BLaER1 (cell line): ENCODE results near the gene GAS7.

ENCODE experiments used
- H3K27ac ChIP-seq: shearing (Covaris generic); formaldehyde crosslinking; 2 replicates; pipeline ENCODE4 v1.8.1; 2022
- H3K27me3 ChIP-seq: shearing (Covaris generic); formaldehyde crosslinking; 2 replicates; pipeline ENCODE4 v1.8.1; 2022
- H3K36me3 ChIP-seq: shearing (Covaris generic); formaldehyde crosslinking; 2 replicates; pipeline ENCODE4 v1.8.1; 2022
- H3K4me1 ChIP-seq: shearing (Covaris generic); formaldehyde crosslinking; 2 replicates; pipeline ENCODE4 v1.8.1; 2022
- H3K4me2 ChIP-seq: shearing (Covaris generic); formaldehyde crosslinking; 2 replicates; pipeline ENCODE4 v1.8.1; 2022
- H3K4me3 ChIP-seq: shearing (Covaris generic); formaldehyde crosslinking; 2 replicates; pipeline ENCODE4 v1.8.1; 2022
- H3K9ac ChIP-seq: shearing (Covaris generic); formaldehyde crosslinking; 2 replicates; pipeline ENCODE4 v1.8.1; 2022
- H3K9me3 ChIP-seq: shearing (Covaris generic); formaldehyde crosslinking; 2 replicates; pipeline ENCODE4 v1.8.1; 2022
- H4K20me1 ChIP-seq: shearing (Covaris generic); formaldehyde crosslinking; 2 replicates; pipeline ENCODE4 v1.8.1; 2022
- Cebpa-rat ChIP-seq: shearing (Covaris generic); IDR thresholded peaks from 2 replicates; pipeline ENCODE4 v1.8.1; 2022

Gene GAS7

GRCh38 chr17:10041916-10042588 lies 156.4 kb downstream of the GAS7 start:
- Histone ChIP-seq H3K27ac (peak overlapping the region; percentile 91), H3K27me3 (no peaks in the 10 kb centered on the region), H3K36me3 (peaks cover 12% of the 10 kb centered on the region; the same call in 1 of the 2 replicates), H3K4me1 (peaks cover 99% of the 10 kb centered on the region), H3K9ac (peak overlapping the region; percentile 70), H3K4me2 (peak overlapping the region; percentile 87), H4K20me1 (peaks cover 4% of the 10 kb centered on the region; the same call in 1 of the 2 replicates), H3K4me3 (peak overlapping the region; percentile 45; the same call in 1 of the 2 replicates), H3K9me3 (no peaks in the 10 kb centered on the region)
- TF ChIP-seq Cebpa-rat = 0 out of 2 replicates have a peak, but pooled peaks have one; percentile 8

GRCh38 chr17:10041287-10041612 lies 157.2 kb downstream of the GAS7 start:
- no peak for TF ChIP-seq Cebpa-rat
- H3K9ac ChIP-seq = no peak overlapping the region; the same call in 1 of the 2 replicates
- H3K4me1 ChIP-seq = peaks cover 99% of the 10 kb centered on the region
- peak overlapping the region; percentile 91 for H3K27ac ChIP-seq
- H3K36me3 ChIP-seq = peaks cover 12% of the 10 kb centered on the region; the same call in 1 of the 2 replicates
- H3K4me3 ChIP-seq = no peak overlapping the region
- H3K9me3 ChIP-seq = no peaks in the 10 kb centered on the region
- H3K27me3 ChIP-seq = no peaks in the 10 kb centered on the region
- H4K20me1 ChIP-seq = no peaks in the 10 kb centered on the region
- H3K4me2 ChIP-seq = peak overlapping the region; percentile 87

- H3K4me2 ChIP-seq = peak overlapping the region; percentile 87
- H3K27me3 ChIP-seq = no peaks in the 10 kb centered on the region
- H3K36me3 ChIP-seq = peaks cover 13% of the 10 kb centered on the region; the same call in 1 of the 2 replicates
- H3K4me3 ChIP-seq = no peak overlapping the region
- no peaks in the 10 kb centered on the region for H3K9me3 ChIP-seq
- peak overlapping the region; percentile 48; the same call in 1 of the 2 replicates for H3K9ac ChIP-seq
- no peaks in the 10 kb centered on the region for H4K20me1 ChIP-seq
- no peak for TF ChIP-seq Cebpa-rat
- H3K4me1 ChIP-seq = peaks cover 99% of the 10 kb centered on the region
- peak overlapping the region; percentile 95 for H3K27ac ChIP-seq
These were observed 161.8 kb downstream of the GAS7 start for GRCh38 chr17:10036511-10037061.

GRCh38 chr17:10035885-10036284 lies 162.5 kb downstream of the GAS7 start:
- no peak overlapping the region for H3K4me3 ChIP-seq
- TF ChIP-seq Cebpa-rat = no peak
- no peaks in the 10 kb centered on the region for H3K9me3 ChIP-seq
- peak overlapping the region; percentile 87 for H3K4me2 ChIP-seq
- H3K27ac ChIP-seq = peak overlapping the region; percentile 95
- H3K4me1 ChIP-seq = peaks cover 99% of the 10 kb centered on the region
- peaks cover 20% of the 10 kb centered on the region for H3K36me3 ChIP-seq
- H4K20me1 ChIP-seq = no peaks in the 10 kb centered on the region
- H3K9ac ChIP-seq = no peak overlapping the region
- no peaks in the 10 kb centered on the region for H3K27me3 ChIP-seq

GRCh38 chr17:10034719-10035475 lies 163.5 kb downstream of the GAS7 start:
- H4K20me1 ChIP-seq = no peaks in the 10 kb centered on the region
- peak overlapping the region; percentile 87 for H3K4me2 ChIP-seq
- H3K9ac ChIP-seq = peak overlapping the region; percentile 83
- H3K4me3 ChIP-seq = no peak overlapping the region; the same call in 1 of the 2 replicates
- peaks cover 99% of the 10 kb centered on the region for H3K4me1 ChIP-seq
- peak overlapping the region; percentile 95 for H3K27ac ChIP-seq
- H3K27me3 ChIP-seq = no peaks in the 10 kb centered on the region
- peaks cover 30% of the 10 kb centered on the region for H3K36me3 ChIP-seq
- no peaks in the 10 kb centered on the region for H3K9me3 ChIP-seq
- TF ChIP-seq Cebpa-rat = no peak

- Histone ChIP-seq H3K9me3 (no peaks in the 10 kb centered on the region), H3K4me3 (peak overlapping the region; percentile 54), H3K4me2 (peak overlapping the region; percentile 87), H4K20me1 (no peaks in the 10 kb centered on the region), H3K27me3 (no peaks in the 10 kb centered on the region), H3K27ac (peak overlapping the region; percentile 95), H3K4me1 (peaks cover 96% of the 10 kb centered on the region), H3K9ac (peak overlapping the region; percentile 83), H3K36me3 (peaks cover 23% of the 10 kb centered on the region)
- TF ChIP-seq Cebpa-rat = peak; percentile 98
These were observed 164.4 kb downstream of the GAS7 start for GRCh38 chr17:10033959-10034358.

- peak overlapping the region; percentile 54 for H3K4me3 ChIP-seq
- H3K36me3 ChIP-seq = peaks cover 19% of the 10 kb centered on the region
- H3K4me1 ChIP-seq = peaks cover 98% of the 10 kb centered on the region
- H3K9me3 ChIP-seq = no peaks in the 10 kb centered on the region
- no peak for TF ChIP-seq Cebpa-rat
- H3K27me3 ChIP-seq = no peaks in the 10 kb centered on the region
- peak overlapping the region; percentile 87 for H3K4me2 ChIP-seq
- H4K20me1 ChIP-seq = no peaks in the 10 kb centered on the region
- H3K27ac ChIP-seq = peak overlapping the region; percentile 95
- H3K9ac ChIP-seq = peak overlapping the region; percentile 83
These were observed 165.0 kb downstream of the GAS7 start for GRCh38 chr17:10033449-10033848.

- Histone ChIP-seq H3K27ac (peak overlapping the region; percentile 95), H3K27me3 (no peaks in the 10 kb centered on the region), H3K4me1 (peaks cover 98% of the 10 kb centered on the region)
These were observed 166.1 kb downstream of the GAS7 start for GRCh38 chr17:10032118-10032852.

GRCh38 chr17:10031606-10032005 lies 166.8 kb downstream of the GAS7 start:
- peak overlapping the region; percentile 87 for H3K4me2 ChIP-seq
- H3K4me1 ChIP-seq = peaks cover 98% of the 10 kb centered on the region
- H4K20me1 ChIP-seq = peaks cover 2% of the 10 kb centered on the region; the same call in 1 of the 2 replicates
- H3K27ac ChIP-seq = peak overlapping the region; percentile 95
- H3K9ac ChIP-seq = no peak overlapping the region
- H3K9me3 ChIP-seq = no peaks in the 10 kb centered on the region
- peaks cover 25% of the 10 kb centered on the region for H3K36me3 ChIP-seq
- TF ChIP-seq Cebpa-rat = no peak
- H3K4me3 ChIP-seq = no peak overlapping the region
- no peaks in the 10 kb centered on the region for H3K27me3 ChIP-seq

More at GRCh38 chr17:10032118-10032852, 166.1 kb downstream of the GAS7 start:
- Histone ChIP-seq H3K36me3 (peaks cover 24% of the 10 kb centered on the region), H3K4me3 (no peak overlapping the region), H3K9ac (peak overlapping the region; percentile 83), H3K4me2 (peak overlapping the region; percentile 87), H3K9me3 (no peaks in the 10 kb centered on the region), H4K20me1 (no peaks in the 10 kb centered on the region)
- no peak for TF ChIP-seq Cebpa-rat
